Measurements from ENCODE around the gene HYI. TPM values are rescaled to one million over a fixed set of nuclear protein-coding genes. Genes with fewer than 3 reads are reported as not detected.

Gene HYI
- total RNA-seq, 4 donors from 2014 or later = 7.0 to 30.9 (median 14.7) TPM

DNA sequence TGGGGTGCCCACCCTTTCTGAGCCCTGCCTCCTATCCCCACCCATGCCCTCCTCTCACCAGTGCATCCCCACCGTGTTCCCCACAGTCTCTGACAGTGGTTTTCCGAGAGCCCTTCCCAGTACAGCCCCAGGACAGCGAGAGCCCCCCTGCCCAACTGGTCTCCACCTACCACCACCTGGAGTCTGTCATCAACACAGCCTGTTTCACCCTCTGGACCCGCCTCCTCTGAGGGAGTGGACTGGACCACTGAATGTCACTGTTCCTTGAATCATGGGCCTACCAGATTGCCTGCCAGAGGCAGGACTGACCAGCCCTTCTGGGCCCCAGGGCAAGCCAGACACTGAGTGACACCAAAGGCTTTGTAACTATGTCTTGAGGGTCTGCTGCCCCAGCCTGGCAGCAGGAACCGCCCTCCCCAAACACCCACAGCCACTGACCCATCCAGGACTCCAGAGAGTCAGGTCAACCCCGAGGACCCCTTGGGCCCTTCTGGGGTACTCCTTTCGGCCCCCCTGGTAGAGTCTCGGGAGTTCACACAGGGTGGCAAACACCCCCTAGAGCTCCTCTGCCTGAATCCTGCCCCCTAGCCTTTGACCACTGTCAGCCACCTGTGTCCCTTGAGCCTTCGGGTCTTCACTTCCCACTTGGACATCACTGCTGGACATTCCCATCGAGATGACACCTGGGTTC is 3.3 kb downstream of the HYI start:
- H3K27ac ChIP-seq = no peak overlapping the region
- intact Hi-C loops (cut with DNase I) = no loop called here
- no peaks in the 10 kb centered on the region for H3K27me3 ChIP-seq
- H3K4me3 ChIP-seq = no peak overlapping the region
- no peaks in the 10 kb centered on the region for H3K9me3 ChIP-seq
- no peak for TF ChIP-seq POLR2A (IDR thresholded peaks at IDR 0.05)
- TF ChIP-seq, protein P1, sequence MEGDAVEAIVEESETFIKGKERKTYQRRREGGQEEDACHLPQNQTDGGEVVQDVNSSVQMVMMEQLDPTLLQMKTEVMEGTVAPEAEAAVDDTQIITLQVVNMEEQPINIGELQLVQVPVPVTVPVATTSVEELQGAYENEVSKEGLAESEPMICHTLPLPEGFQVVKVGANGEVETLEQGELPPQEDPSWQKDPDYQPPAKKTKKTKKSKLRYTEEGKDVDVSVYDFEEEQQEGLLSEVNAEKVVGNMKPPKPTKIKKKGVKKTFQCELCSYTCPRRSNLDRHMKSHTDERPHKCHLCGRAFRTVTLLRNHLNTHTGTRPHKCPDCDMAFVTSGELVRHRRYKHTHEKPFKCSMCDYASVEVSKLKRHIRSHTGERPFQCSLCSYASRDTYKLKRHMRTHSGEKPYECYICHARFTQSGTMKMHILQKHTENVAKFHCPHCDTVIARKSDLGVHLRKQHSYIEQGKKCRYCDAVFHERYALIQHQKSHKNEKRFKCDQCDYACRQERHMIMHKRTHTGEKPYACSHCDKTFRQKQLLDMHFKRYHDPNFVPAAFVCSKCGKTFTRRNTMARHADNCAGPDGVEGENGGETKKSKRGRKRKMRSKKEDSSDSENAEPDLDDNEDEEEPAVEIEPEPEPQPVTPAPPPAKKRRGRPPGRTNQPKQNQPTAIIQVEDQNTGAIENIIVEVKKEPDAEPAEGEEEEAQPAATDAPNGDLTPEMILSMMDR (IDR thresholded peaks at IDR 0.05) = no peak
- WGBS, 2 donors = 80 to 83% methylated on average over 9 of the region's 10 CpGs
- peaks cover 8 to 31% (median 11%) of the 10 kb centered on the region in 3 donors for H3K4me1 ChIP-seq
- no peak for DNase-seq
- peaks cover 44 to 71% (median 47%) of the 10 kb centered on the region in 3 donors for H3K36me3 ChIP-seq

DNA sequence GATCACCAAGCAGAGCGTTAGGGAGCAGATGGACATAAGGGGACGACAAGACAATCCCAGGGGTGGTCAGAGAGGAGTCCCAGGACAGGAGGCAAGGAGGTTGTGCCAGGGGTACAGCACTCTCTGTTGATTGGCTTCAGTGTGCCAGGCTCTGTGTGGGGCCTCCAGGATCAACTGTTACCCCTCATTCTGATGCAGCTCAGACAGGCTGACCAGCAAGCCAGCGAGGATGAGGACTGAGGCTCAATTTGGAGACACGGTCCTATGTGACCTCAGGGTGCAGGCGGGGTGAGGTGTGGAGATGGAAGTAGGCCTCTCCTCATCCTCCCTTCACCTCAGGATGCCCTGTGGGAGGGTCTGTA is 4.0 kb downstream of the HYI start:
- H3K27ac ChIP-seq = no peak overlapping the region
- no peaks in the 10 kb centered on the region for H3K27me3 ChIP-seq
- peaks cover 44 to 78% (median 54%) of the 10 kb centered on the region in 3 donors for H3K36me3 ChIP-seq
- peaks cover 8 to 27% (median 9%) of the 10 kb centered on the region in 3 donors for H3K4me1 ChIP-seq
- 77 to 81% methylated on average over 5 of the region's 5 CpGs for WGBS, 2 donors
- TF ChIP-seq POLR2A (IDR thresholded peaks at IDR 0.05) = no peak
- TF ChIP-seq, protein P1 (IDR thresholded peaks at IDR 0.05) = no peak
- H3K9me3 ChIP-seq = no peaks in the 10 kb centered on the region
- intact Hi-C loops (cut with DNase I) = no loop called here
- H3K4me3 ChIP-seq = no peak overlapping the region
- no peak for DNase-seq

DNA sequence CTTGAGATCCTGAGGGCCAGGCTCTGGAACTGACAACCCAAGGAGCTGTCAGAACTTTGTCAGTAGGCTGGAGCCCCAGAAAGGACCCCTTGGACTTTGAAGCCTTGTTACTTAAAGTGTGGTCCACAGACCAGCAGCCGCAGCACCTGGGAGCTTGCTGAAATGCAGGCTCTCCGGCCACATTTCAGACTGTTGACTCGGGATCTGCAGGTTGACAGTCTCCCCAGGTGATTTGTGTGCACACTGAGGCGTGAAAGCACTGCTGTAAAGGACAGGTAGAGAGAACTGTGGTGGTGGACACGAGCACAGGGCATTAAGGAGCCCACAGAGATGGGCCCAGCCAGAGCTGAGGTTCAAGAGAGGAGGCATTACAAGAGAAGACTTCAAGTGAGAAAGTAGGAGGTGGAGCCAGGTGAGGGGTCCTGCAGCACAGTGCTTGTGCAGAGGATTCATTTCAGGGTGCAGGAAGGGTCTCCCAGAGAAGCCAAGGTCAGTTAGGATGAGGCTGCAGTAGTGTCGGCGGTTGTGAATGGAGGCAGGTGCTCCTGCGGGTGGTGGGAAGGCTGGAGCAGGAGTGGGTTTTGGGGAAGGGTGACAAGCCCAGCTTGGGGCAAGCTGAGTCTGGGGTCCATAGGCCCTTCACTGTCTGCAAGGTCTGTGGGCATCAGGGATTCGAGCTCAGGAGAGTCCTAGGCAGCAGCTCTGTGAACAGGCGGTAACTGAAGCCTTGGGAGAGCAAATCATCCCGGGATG is 4.6 kb downstream of the HYI start:
- no peak for TF ChIP-seq POLR2A (IDR thresholded peaks at IDR 0.05)
- TF ChIP-seq, protein P1 (IDR thresholded peaks at IDR 0.05) = no peak
- H3K36me3 ChIP-seq = peaks cover 44 to 84% (median 58%) of the 10 kb centered on the region in 3 donors
- WGBS, 2 donors = 86 to 87% methylated on average over 11 of the region's 11 CpGs
- intact Hi-C loops (cut with DNase I) = no loop called here
- H3K27me3 ChIP-seq = no peaks in the 10 kb centered on the region
- H3K9me3 ChIP-seq = no peaks in the 10 kb centered on the region
- H3K4me3 ChIP-seq = no peak overlapping the region
- no peak overlapping the region for H3K27ac ChIP-seq
- DNase-seq = no peak
- peaks cover 8 to 22% (median 8%) of the 10 kb centered on the region in 3 donors for H3K4me1 ChIP-seq

DNA sequence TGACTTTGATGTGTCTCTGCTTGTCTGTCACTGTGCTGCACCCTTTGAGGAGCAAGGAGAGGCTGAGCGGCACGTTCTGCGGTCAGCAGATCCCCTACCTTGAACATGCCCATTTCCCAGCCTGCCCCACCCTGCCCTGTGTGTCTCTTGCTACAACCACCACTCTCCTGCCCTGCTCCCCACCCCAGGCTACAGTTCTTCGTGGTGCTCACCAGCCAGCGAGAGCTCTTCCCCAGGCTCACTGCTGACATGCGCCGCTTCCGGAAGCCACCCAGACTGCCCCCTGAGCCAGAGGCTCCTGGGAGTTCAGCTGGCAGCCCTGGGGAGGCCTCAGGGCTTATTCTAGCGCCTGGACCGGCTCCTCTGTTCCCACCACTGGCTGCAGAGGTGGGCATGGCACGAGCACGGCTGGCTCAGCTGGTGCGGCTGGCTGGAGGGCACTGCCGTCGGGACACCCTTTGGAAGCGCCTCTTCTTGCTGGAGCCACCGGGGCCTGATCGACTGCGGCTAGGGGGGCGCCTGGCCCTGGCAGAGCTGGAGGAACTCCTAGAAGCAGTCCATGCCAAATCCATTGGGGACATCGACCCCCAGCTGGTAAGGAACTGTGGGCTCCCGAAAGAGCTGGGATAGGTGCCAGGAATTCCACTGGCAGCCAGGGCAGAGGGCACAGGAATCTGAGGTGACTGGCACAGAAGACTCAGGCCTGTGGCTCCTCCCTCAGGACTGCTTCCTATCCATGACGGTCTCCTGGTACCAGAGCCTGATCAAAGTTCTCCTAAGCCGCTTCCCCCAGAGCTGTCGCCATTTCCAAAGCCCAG is 5.6 kb downstream of the HYI start:
- 76 to 86% methylated on average over 5 to 10 of the region's 25 CpGs for WGBS, 2 donors
- no peaks in the 10 kb centered on the region for H3K9me3 ChIP-seq
- no peak for DNase-seq
- no peak overlapping the region for H3K4me3 ChIP-seq
- TF ChIP-seq, protein P1 (IDR thresholded peaks at IDR 0.05) = no peak
- no peak for TF ChIP-seq POLR2A (IDR thresholded peaks at IDR 0.05)
- intact Hi-C loops (cut with DNase I) = no loop called here
- peaks cover 6 to 12% (median 6%) of the 10 kb centered on the region in 3 donors for H3K4me1 ChIP-seq
- H3K36me3 ChIP-seq = peaks cover 47 to 94% (median 68%) of the 10 kb centered on the region in 3 donors
- H3K27ac ChIP-seq = no peak overlapping the region
- no peaks in the 10 kb centered on the region for H3K27me3 ChIP-seq
